H1 (cell line): Measurements from ENCODE around the gene CHDH. TPM values are rescaled to one million over a fixed set of nuclear protein-coding genes. Genes with fewer than 3 reads are reported as not detected.
A peak's percentile ranks its signal among the peaks of the same experiment; 100 is the strongest.

Experiments
- CTCF ChIA-PET: fragments of 300-600 bp; sonication (Branson Sonifier 250); formaldehyde crosslinking; loops from one replicate; lab custom pipeline; 2021; ENCODE audit not compliant: partially characterized antibody; lab: Charles Lee
- POLR2A ChIA-PET: fragments of 300-600 bp; sonication (Branson Sonifier 250); formaldehyde crosslinking; loops from one replicate; lab custom pipeline; 2021; ENCODE audit warnings: inconsistent platforms; ENCODE audit not compliant: partially characterized antibody; lab: Charles Lee
- DNase-seq, 2 experiments: peaks; one replicate each; pipeline versions ENCODE4 v3.0.0 to v3.0.0-alpha.2; 2010 to 2022; ENCODE audit warnings: low spot score in 2 of 2, low read depth in 1 of 2, mixed read lengths in 1 of 2
- FAIRE-seq: peaks from 2 replicates; lab custom pipeline; 2011; peaks lifted over from hg19 to GRCh38; lab: Jason Lieb, UNC
- H2AFZ ChIP-seq: 2 replicates; pipeline ENCODE4 v1.8.1; 2012; ENCODE audit warnings: low read length, inconsistent platforms
- H2AK5ac ChIP-seq: 2 replicates; pipeline ENCODE4 v1.6.1; 2013; ENCODE audit warnings: low read depth, low read length
- H2BK120ac ChIP-seq: replicated peaks from 2 replicates; pipeline ENCODE3; 2013; ENCODE audit warnings: low read depth, low read length, inconsistent platforms
- H2BK12ac ChIP-seq: 2 replicates; pipeline ENCODE4 v1.6.1; 2013; ENCODE audit warnings: low read depth, low read length
- H2BK15ac ChIP-seq: 2 replicates; pipeline ENCODE4 v1.6.1; 2013; ENCODE audit warnings: low read length
- H2BK20ac ChIP-seq: 2 replicates; pipeline ENCODE4 v1.6.1; 2013; ENCODE audit warnings: low read length
- H2BK5ac ChIP-seq: 2 replicates; pipeline ENCODE4 v1.6.1; 2013; ENCODE audit warnings: low read depth, low read length
- H3K14ac ChIP-seq: 2 replicates; pipeline ENCODE4 v1.6.1; 2013; ENCODE audit warnings: inconsistent platforms; ENCODE audit not compliant: insufficient read length
- H3K18ac ChIP-seq: 2 replicates; pipeline ENCODE4 v1.6.1; 2013; ENCODE audit warnings: low read length; ENCODE audit errors: extremely low read depth
- H3K23ac ChIP-seq: 2 replicates; pipeline ENCODE4 v1.6.1; 2013; ENCODE audit warnings: inconsistent platforms; ENCODE audit not compliant: insufficient read length
- H3K23me2 ChIP-seq: 2 replicates; pipeline ENCODE4 v1.6.1; 2013; ENCODE audit warnings: low read depth, low read length
- H3K27ac ChIP-seq: 2 replicates; pipeline ENCODE4 v1.6.1; 2011; ENCODE audit warnings: low read depth, low read length, inconsistent platforms
- H3K27me3 ChIP-seq, 4 experiments: replicated peaks in 1 of 4; 1 replicate in 1 of 4; 2 replicates in 3 of 4; pipeline versions ENCODE4 v1.6.1 to v1.8.1; 2011 to 2013; ENCODE audit warnings: low read length in 3 of 4, mild to moderate bottlenecking in 3 of 4, inconsistent platforms in 2 of 4, mixed read lengths in 2 of 4, moderate library complexity in 1 of 4; ENCODE audit not compliant: control insufficient read depth in 3 of 4, insufficient read depth in 3 of 4; ENCODE audit errors: extremely low read depth in 1 of 4
- H3K36me3 ChIP-seq, 4 experiments: 2 replicates each; pipeline versions ENCODE4 v1.6.1 to v1.8.1; 2011 to 2013; ENCODE audit warnings: mild to moderate bottlenecking in 4 of 4, low read length in 3 of 4, moderate library complexity in 2 of 4, control low read depth in 1 of 4, inconsistent platforms in 1 of 4; ENCODE audit not compliant: insufficient read depth in 4 of 4, control insufficient read depth in 2 of 4
- H3K4ac ChIP-seq: replicated peaks from 2 replicates; pipeline ENCODE3; 2013; ENCODE audit warnings: low read length, low read depth, mixed read lengths, inconsistent platforms; ENCODE audit not compliant: insufficient read length
- H3K4me1 ChIP-seq, 4 experiments: replicated peaks in 1 of 4; 1 replicate in 1 of 4; 2 replicates in 3 of 4; pipeline versions ENCODE4 v1.6.1 to v1.8.1; 2011 to 2013; ENCODE audit warnings: low read length in 3 of 4, inconsistent platforms in 2 of 4, mixed read lengths in 1 of 4; ENCODE audit not compliant: insufficient read depth in 4 of 4, control insufficient read depth in 3 of 4
- H3K4me2 ChIP-seq, 2 experiments: 2 replicates each; pipeline versions ENCODE4 v1.6.1 to v1.8.1; 2011 to 2013; ENCODE audit warnings: low read depth in 2 of 2, low read length in 2 of 2, control low read depth in 1 of 2, inconsistent platforms in 1 of 2, mild to moderate bottlenecking in 1 of 2; ENCODE audit not compliant: insufficient read depth in 1 of 2
- H3K4me3 ChIP-seq, 4 experiments: fragments of 200-600, 300-600 bp in 1 of 4; sonication (generic), shearing (Covaris generic), sonication (Bioruptor Twin) in 1 of 4; 2 replicates each; pipeline versions ENCODE4 v1.5.1 to v1.8.1; 2011 to 2016; ENCODE audit warnings: low read length in 4 of 4, low read depth in 3 of 4, control low read depth in 2 of 4, inconsistent platforms in 2 of 4, mild to moderate bottlenecking in 2 of 4, mixed read lengths in 1 of 4, moderate library complexity in 1 of 4; ENCODE audit not compliant: insufficient read depth in 2 of 4; ENCODE audit errors: extremely low read depth in 1 of 4
- H3K56ac ChIP-seq: replicated peaks from 2 replicates; pipeline ENCODE3; 2013; ENCODE audit warnings: low read depth, mild to moderate bottlenecking, mixed read lengths, low read length, inconsistent platforms; ENCODE audit not compliant: insufficient read length
- H3K79me1 ChIP-seq: 2 replicates; pipeline ENCODE4 v1.6.1; 2013; ENCODE audit warnings: low read depth, low read length, control low read depth
- H3K79me2 ChIP-seq, 2 experiments: 2 replicates each; pipeline versions ENCODE4 v1.6.1 to v1.8.1; 2012 to 2013; ENCODE audit warnings: low read length in 2 of 2, mild to moderate bottlenecking in 2 of 2, inconsistent platforms in 1 of 2; ENCODE audit not compliant: insufficient read depth in 2 of 2, control insufficient read depth in 1 of 2
- H3K9ac ChIP-seq, 4 experiments: replicated peaks in 1 of 4; 1 replicate in 1 of 4; 2 replicates in 3 of 4; pipeline versions ENCODE4 v1.6.1 to v1.8.1; 2011 to 2013; ENCODE audit warnings: low read depth in 3 of 4, low read length in 3 of 4, control low read depth in 2 of 4, mild to moderate bottlenecking in 2 of 4, moderate library complexity in 2 of 4, inconsistent platforms in 1 of 4; ENCODE audit errors: extremely low read depth in 1 of 4
- H3K9me3 ChIP-seq, 2 experiments: 2 replicates each; pipeline versions ENCODE4 v1.6.1 to v1.8.1; 2012 to 2013; ENCODE audit warnings: mild to moderate bottlenecking in 2 of 2, moderate library complexity in 2 of 2, control low read depth in 1 of 2, inconsistent platforms in 1 of 2, low read depth in 1 of 2, low read length in 1 of 2, mixed read lengths in 1 of 2; ENCODE audit not compliant: insufficient read depth in 2 of 2
- H4K20me1 ChIP-seq, 2 experiments: replicated peaks in 1 of 2; 2 replicates each; pipeline versions ENCODE3 to v1.8.1; 2011 to 2013; ENCODE audit warnings: inconsistent platforms in 2 of 2, low read length in 2 of 2, mild to moderate bottlenecking in 1 of 2; ENCODE audit not compliant: insufficient read depth in 2 of 2, control insufficient read depth in 1 of 2
- H4K5ac ChIP-seq: 2 replicates; pipeline ENCODE4 v1.6.1; 2013; ENCODE audit warnings: low read length, low read depth, mixed read lengths, inconsistent platforms; ENCODE audit not compliant: insufficient read length
- H4K8ac ChIP-seq: 2 replicates; pipeline ENCODE4 v1.8.0; 2013; ENCODE audit warnings: mild to moderate bottlenecking, moderate library complexity, low read length, inconsistent platforms; ENCODE audit not compliant: insufficient read depth; ENCODE audit errors: extremely low read depth
- H4K91ac ChIP-seq: replicated peaks from 2 replicates; pipeline ENCODE3; 2013; ENCODE audit warnings: low read length, mixed read lengths, inconsistent platforms; ENCODE audit not compliant: insufficient read length
- CBX5 ChIP-seq: fragments of 300-800, 300-1000 bp; sonication (generic); IDR thresholded peaks from 2 replicates; pipeline ENCODE4 v1.7.1; 2016; ENCODE audit warnings: antibody characterized with exemption, low read length, low read depth
- HDAC2 ChIP-seq, 2 experiments: fragments of 300-600 bp in 1 of 2; sonication (generic) in 1 of 2; IDR thresholded peaks; 2 replicates each; pipeline ENCODE4 v1.6.1; 2011 to 2012; ENCODE audit warnings: low read depth in 2 of 2, low read length in 2 of 2, mild to moderate bottlenecking in 2 of 2, moderate library complexity in 2 of 2, borderline replicate concordance in 1 of 2, inconsistent platforms in 1 of 2
- JUND ChIP-seq: IDR thresholded peaks from 2 replicates; pipeline ENCODE4 v1.6.1; 2011; ENCODE audit warnings: mild to moderate bottlenecking, improper control_type of control experiment, low read length
- KDM1A ChIP-seq: fragments of 200-600, 300-600 bp; sonication (generic); IDR thresholded peaks from 2 replicates; pipeline ENCODE4 v1.7.1; 2016; ENCODE audit warnings: mild to moderate bottlenecking, low read length, borderline replicate concordance
- POLR2A ChIP-seq, 2 experiments: IDR thresholded peaks; 1 replicate in 1 of 2; 2 replicates in 1 of 2; pipeline ENCODE4 v1.6.1; 2011; ENCODE audit warnings: low read depth in 2 of 2, low read length in 2 of 2, mild to moderate bottlenecking in 2 of 2; ENCODE audit errors: control extremely low read depth in 1 of 2
- POLR2AphosphoS5 ChIP-seq: IDR thresholded peaks from 2 replicates; pipeline ENCODE4 v1.6.1; 2011; ENCODE audit warnings: low read depth, low read length
- RBBP5 ChIP-seq: IDR thresholded peaks from 2 replicates; pipeline ENCODE4 v1.7.1; 2012; ENCODE audit warnings: low read depth, mild to moderate bottlenecking, inconsistent platforms, low read length, moderate library complexity, borderline replicate concordance
- SIRT6 ChIP-seq: IDR thresholded peaks from one replicate; pipeline ENCODE4 v1.7.1; 2012; ENCODE audit warnings: low read length, inconsistent platforms
- SIX5 ChIP-seq: IDR thresholded peaks from 2 replicates; pipeline ENCODE4 v1.6.1; 2011; ENCODE audit warnings: mild to moderate bottlenecking, low read depth, low read length
- TAF1 ChIP-seq: IDR thresholded peaks from 2 replicates; pipeline ENCODE4 v1.6.1; 2011; ENCODE audit warnings: mild to moderate bottlenecking, low read depth, low read length
- ZNF274 ChIP-seq: IDR thresholded peaks from 2 replicates; pipeline ENCODE4 v1.7.0; 2012; ENCODE audit warnings: low read length, borderline replicate concordance; ENCODE audit errors: extremely low read depth
- WGBS, 2 experiments: shearing (Covaris generic) in 1 of 2; methylation state at CpG; one replicate each; pipeline versions ENCODE4 v1.1.6 to v1.1.7; 2013 to 2015; ENCODE audit warnings: low lambda C conversion rate in 2 of 2, mixed read lengths in 2 of 2, inconsistent platforms in 1 of 2, low coverage in 1 of 2, missing lambda C conversion rate in 1 of 2; ENCODE audit not compliant: insufficient replicate concordance in 2 of 2, insufficient coverage in 1 of 2, insufficient read length in 1 of 2; ENCODE audit errors: extremely low coverage in 1 of 2, missing lambda C conversion rate in 1 of 2; 5-methylcytosine and 5-hydroxymethylcytosine counted together
- polyA plus RNA-seq, 7 experiments: library from polyadenylated mRNA; depleted of rRNA in 3 of 7; stranded (reverse) in 5 of 7; unstranded in 2 of 7; fragments of >200 nt in 5 of 7; fragments of 200-250 nt in 2 of 7; gene quantifications; 1 replicate in 5 of 7; 2 replicates in 1 of 7; 4 replicates in 1 of 7; pipeline versions ENCODE4 v1.2.1 to v1.2.3, GENCODE V29; 2011 to 2013; ENCODE audit warnings: missing spikeins in 2 of 7, mixed read lengths in 2 of 7
- total RNA-seq: library from RNA; stranded (reverse); fragmentation: NEBNext Ultra II Directional; extraction: Animal tissue kit (Norgen Biotek cat#: 25700); gene quantifications from 2 replicates; pipeline ENCODE4 v1.2.1, GENCODE V29; 2021
- TF ChIP-seq, protein P1 (sequence below), 3 experiments: IDR thresholded peaks; 1 replicate in 2 of 3; 2 replicates in 1 of 3; pipeline versions ENCODE4 v1.5.1 to v1.6.1; 2011; ENCODE audit warnings: low read length in 3 of 3, mild to moderate bottlenecking in 3 of 3, inconsistent platforms in 2 of 3, low read depth in 1 of 3, moderate library complexity in 1 of 3; ENCODE audit not compliant: insufficient read depth in 1 of 3; ENCODE audit errors: control extremely low read depth in 1 of 3

The CHDH gene
- total and polyA plus RNA-seq, 2 of the 8 experiments (the other 6 are each of a cell fraction or from before 2014, with no cell fraction given), result 4.9 to 10.3 TPM

DNA sequence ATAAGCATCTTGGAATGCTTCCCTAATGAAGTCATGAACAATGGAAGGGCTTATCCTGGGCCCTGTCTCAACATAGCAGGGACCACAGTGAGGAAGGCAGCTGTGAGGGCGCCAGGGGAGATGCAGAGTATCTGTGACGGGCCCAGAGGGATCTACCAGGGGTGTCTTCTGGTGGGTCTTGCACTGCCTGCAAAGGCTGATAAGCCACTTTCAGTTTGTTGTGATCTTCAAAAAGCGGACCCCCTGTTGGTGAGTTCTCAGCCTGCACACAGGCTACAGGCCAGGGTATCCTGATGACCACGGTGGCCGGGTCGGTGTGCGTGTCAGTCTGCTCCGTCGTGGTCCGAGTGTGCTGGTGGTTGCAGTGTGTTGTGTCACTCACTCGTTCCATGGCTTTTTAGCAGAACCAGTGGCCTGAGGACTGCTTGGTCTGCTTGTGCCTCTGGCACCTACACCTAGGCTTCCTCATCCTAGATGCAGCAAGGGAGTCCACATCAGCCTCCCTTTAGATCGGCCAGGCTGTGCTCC is 46.8 kb downstream of the CHDH start:
- WGBS, 2 experiments, result 91% methylated on average over 12 of the region's 12 CpGs; no CpG with 5 or more reads in 1 of the 2 experiments
- no peak overlapping the region for H2AK5ac ChIP-seq
- no peak overlapping the region for H2BK20ac ChIP-seq
- no peak overlapping the region for H3K56ac ChIP-seq
- no peak overlapping the region for H3K23ac ChIP-seq
- H3K18ac ChIP-seq, result no peak overlapping the region
- H3K14ac ChIP-seq, result no peak overlapping the region
- 0 out of 2 replicates have a peak overlapping the region, but pooled peaks have one; percentile 8 for H2BK5ac ChIP-seq
- H3K36me3 ChIP-seq, result no peaks in the 10 kb centered on the region
- ChIA-PET CTCF (interaction anchor here (1.0 to 1.4 kb wide), 3 partner anchors 10 to 33 kb away, joined by 3 to 4 read pairs (median 4); no protein-coding TSS in a partner anchor), POLR2A (no interaction called here)
- no peaks in the 10 kb centered on the region for H3K23me2 ChIP-seq
- peaks cover 0 to 5% (median 1%) of the 10 kb centered on the region in 4 experiments; a peak in 3 of 7 replicates for H3K4me1 ChIP-seq
- no peak overlapping the region for H2BK15ac ChIP-seq
- DNase-seq (no peak), FAIRE-seq (no peak)
- no peak overlapping the region for H3K4me2 ChIP-seq
- H2BK12ac ChIP-seq, result no peak overlapping the region
- no peak overlapping the region for H4K5ac ChIP-seq
- no peak overlapping the region for H2AFZ ChIP-seq
- no peaks in the 10 kb centered on the region for H3K9me3 ChIP-seq
- no peaks in the 10 kb centered on the region for H4K20me1 ChIP-seq
- no peak overlapping the region for H4K8ac ChIP-seq
- H4K91ac ChIP-seq, result no peak overlapping the region
- no peaks in the 10 kb centered on the region for H3K79me1 ChIP-seq
- no peak overlapping the region for H3K4me3 ChIP-seq
- H3K27ac ChIP-seq, result no peak overlapping the region
- H3K27me3 ChIP-seq, result no peaks in the 10 kb centered on the region; a peak in 1 of 7 replicates
- no peak overlapping the region for H2BK120ac ChIP-seq
- H3K4ac ChIP-seq, result no peak overlapping the region
- no peak overlapping the region for H3K9ac ChIP-seq
- no peaks in the 10 kb centered on the region for H3K79me2 ChIP-seq
- no peak for TF ChIP-seq POLR2AphosphoS5
- TF ChIP-seq SIX5, result no peak
- no peak for TF ChIP-seq SIRT6
- TF ChIP-seq POLR2A (IDR thresholded peaks at IDR 0.05; ENCODE audit: control extremely low read depth in 1 of 2, low read depth in 2 of 2, low read length in 2 of 2), result no peak
- TF ChIP-seq, protein P1, sequence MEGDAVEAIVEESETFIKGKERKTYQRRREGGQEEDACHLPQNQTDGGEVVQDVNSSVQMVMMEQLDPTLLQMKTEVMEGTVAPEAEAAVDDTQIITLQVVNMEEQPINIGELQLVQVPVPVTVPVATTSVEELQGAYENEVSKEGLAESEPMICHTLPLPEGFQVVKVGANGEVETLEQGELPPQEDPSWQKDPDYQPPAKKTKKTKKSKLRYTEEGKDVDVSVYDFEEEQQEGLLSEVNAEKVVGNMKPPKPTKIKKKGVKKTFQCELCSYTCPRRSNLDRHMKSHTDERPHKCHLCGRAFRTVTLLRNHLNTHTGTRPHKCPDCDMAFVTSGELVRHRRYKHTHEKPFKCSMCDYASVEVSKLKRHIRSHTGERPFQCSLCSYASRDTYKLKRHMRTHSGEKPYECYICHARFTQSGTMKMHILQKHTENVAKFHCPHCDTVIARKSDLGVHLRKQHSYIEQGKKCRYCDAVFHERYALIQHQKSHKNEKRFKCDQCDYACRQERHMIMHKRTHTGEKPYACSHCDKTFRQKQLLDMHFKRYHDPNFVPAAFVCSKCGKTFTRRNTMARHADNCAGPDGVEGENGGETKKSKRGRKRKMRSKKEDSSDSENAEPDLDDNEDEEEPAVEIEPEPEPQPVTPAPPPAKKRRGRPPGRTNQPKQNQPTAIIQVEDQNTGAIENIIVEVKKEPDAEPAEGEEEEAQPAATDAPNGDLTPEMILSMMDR (IDR thresholded peaks at IDR 0.05; ENCODE audit: control extremely low read depth in 1 of 3, insufficient read depth in 1 of 3, low read depth in 1 of 3, low read length in 3 of 3), result no peak
- TF ChIP-seq HDAC2 (IDR thresholded peaks at IDR 0.05; ENCODE audit: borderline replicate concordance in 1 of 2, low read depth in 2 of 2, low read length in 2 of 2), result no peak
- TF ChIP-seq CBX5, result no peak
- no peak for TF ChIP-seq KDM1A
- TF ChIP-seq RBBP5, result no peak
- TF ChIP-seq ZNF274, result no peak
- no peak for TF ChIP-seq TAF1
- TF ChIP-seq JUND, result no peak
